DND-41 (cell line): Measurements from ENCODE around the gene GABRA5.

Experiments
- ATAC-seq: fragments of 200-7000 bp; cut with Tn5 transposase; 3 replicates; pipeline ENCODE4 v1.9.1; 2021; ENCODE audit warnings: low read depth; ENCODE audit not compliant: insufficient read depth
- DNase-seq: peaks from one replicate; pipeline ENCODE4 v3.0.0-alpha.2; 2020
- H2AFZ ChIP-seq: 2 replicates; pipeline ENCODE4 v1.6.0; 2012; ENCODE audit warnings: low read depth, low read length
- H3K27ac ChIP-seq: 2 replicates; pipeline ENCODE4 v1.5.1; 2012; ENCODE audit warnings: low read length, inconsistent platforms
- H3K27me3 ChIP-seq: fragments of 200-600 bp; sonication (generic); 2 replicates; pipeline ENCODE4 v1.6.0; 2012; ENCODE audit warnings: low read length, mild to moderate bottlenecking, inconsistent platforms; ENCODE audit not compliant: insufficient read depth, poor library complexity
- H3K36me3 ChIP-seq: 2 replicates; pipeline ENCODE4 v1.5.1; 2012; ENCODE audit warnings: low read length, inconsistent platforms; ENCODE audit not compliant: insufficient read depth
- H3K4me1 ChIP-seq: 2 replicates; pipeline ENCODE4 v1.5.1; 2012; ENCODE audit warnings: mild to moderate bottlenecking, low read length; ENCODE audit not compliant: insufficient read depth
- H3K4me2 ChIP-seq: 2 replicates; pipeline ENCODE4 v1.6.0; 2012; ENCODE audit warnings: mild to moderate bottlenecking, moderate library complexity, low read length, inconsistent platforms; ENCODE audit not compliant: insufficient read depth
- H3K4me3 ChIP-seq, 2 experiments: fragments of 200-600 bp in 1 of 2; shearing (Covaris generic) in 1 of 2; 2 replicates each; pipeline ENCODE4 v1.5.1; 2012 to 2016; ENCODE audit warnings: inconsistent platforms in 2 of 2, low read length in 2 of 2, mild to moderate bottlenecking in 2 of 2, low read depth in 1 of 2, moderate library complexity in 1 of 2
- H3K79me2 ChIP-seq: 2 replicates; pipeline ENCODE4 v1.6.0; 2012; ENCODE audit warnings: low read length, inconsistent platforms; ENCODE audit not compliant: insufficient read depth
- H3K9ac ChIP-seq: 2 replicates; pipeline ENCODE4 v1.6.0; 2012; ENCODE audit warnings: low read depth, mild to moderate bottlenecking, inconsistent platforms, low read length, moderate library complexity
- H3K9me3 ChIP-seq: 2 replicates; pipeline ENCODE4 v1.5.1; 2012; ENCODE audit warnings: low read length, moderate library complexity, mild to moderate bottlenecking, inconsistent platforms; ENCODE audit not compliant: insufficient read depth, severe bottlenecking
- H4K20me1 ChIP-seq: 2 replicates; pipeline ENCODE4 v1.6.0; 2012; ENCODE audit warnings: low read length; ENCODE audit not compliant: insufficient read depth
- CTCF ChIP-seq: IDR thresholded peaks from 2 replicates; pipeline ENCODE4 v1.5.1; 2012; ENCODE audit warnings: borderline replicate concordance, low read length, moderate library complexity, mild to moderate bottlenecking; ENCODE audit not compliant: poor library complexity, severe bottlenecking; ENCODE audit errors: extremely low read depth
- EZH2 ChIP-seq: IDR thresholded peaks from 3 replicates; pipeline ENCODE4 v1.6.1; 2012; ENCODE audit warnings: borderline replicate concordance, low read depth, mild to moderate bottlenecking, moderate library complexity, low read length, inconsistent platforms; ENCODE audit not compliant: severe bottlenecking

GABRA5 gene

GRCh38 chr15:26928051-26928450 is 61.2 kb downstream of the GABRA5 start:
- Histone ChIP-seq H3K27me3 (no peaks in the 10 kb centered on the region), H3K4me3 (no peak overlapping the region), H2AFZ (no peak overlapping the region), H3K36me3 (no peaks in the 10 kb centered on the region), H3K27ac (no peak overlapping the region), H3K4me2 (no peak overlapping the region), H3K79me2 (no peaks in the 10 kb centered on the region), H3K9ac (no peak overlapping the region), H3K9me3 (no peaks in the 10 kb centered on the region), H3K4me1 (no peaks in the 10 kb centered on the region), H4K20me1 (no peaks in the 10 kb centered on the region)
- DNase-seq (no peak), ATAC-seq (no peak)
- TF ChIP-seq CTCF (no peak), EZH2 (no peak)

- no peak for DNase-seq
- H3K9ac ChIP-seq = no peak overlapping the region
- H3K27ac ChIP-seq = no peak overlapping the region
- H3K9me3 ChIP-seq = no peaks in the 10 kb centered on the region
- H2AFZ ChIP-seq = no peak overlapping the region
- H3K36me3 ChIP-seq = no peaks in the 10 kb centered on the region
- H3K27me3 ChIP-seq = no peaks in the 10 kb centered on the region
- TF ChIP-seq CTCF (no peak), EZH2 (no peak)
- H3K79me2 ChIP-seq = no peaks in the 10 kb centered on the region
- H3K4me3 ChIP-seq = no peak overlapping the region
- no peaks in the 10 kb centered on the region for H4K20me1 ChIP-seq
- no peak for ATAC-seq
- no peak overlapping the region for H3K4me2 ChIP-seq
- no peaks in the 10 kb centered on the region for H3K4me1 ChIP-seq
Measured at GRCh38 chr15:26929588-26929987, 62.7 kb downstream of the GABRA5 start.

GRCh38 chr15:26934848-26935247 is 68.0 kb downstream of the GABRA5 start:
- H3K9me3 ChIP-seq = no peaks in the 10 kb centered on the region
- H3K4me2 ChIP-seq = no peak overlapping the region
- no peak for TF ChIP-seq EZH2
- TF ChIP-seq CTCF = no peak
- no peaks in the 10 kb centered on the region for H3K27me3 ChIP-seq
- no peak for ATAC-seq
- no peak overlapping the region for H3K27ac ChIP-seq
- H3K4me3 ChIP-seq = no peak overlapping the region
- no peaks in the 10 kb centered on the region for H3K4me1 ChIP-seq
- H3K36me3 ChIP-seq = no peaks in the 10 kb centered on the region
- H2AFZ ChIP-seq = no peak overlapping the region
- no peaks in the 10 kb centered on the region for H3K79me2 ChIP-seq
- H4K20me1 ChIP-seq = no peaks in the 10 kb centered on the region
- no peak overlapping the region for H3K9ac ChIP-seq
- DNase-seq = no peak

GRCh38 chr15:26935322-26935721 is 68.5 kb downstream of the GABRA5 start:
- DNase-seq = no peak
- no peak overlapping the region for H3K4me3 ChIP-seq
- ATAC-seq = no peak
- H3K9me3 ChIP-seq = no peaks in the 10 kb centered on the region
- no peaks in the 10 kb centered on the region for H3K4me1 ChIP-seq
- no peak overlapping the region for H3K4me2 ChIP-seq
- no peak for TF ChIP-seq CTCF
- no peak for TF ChIP-seq EZH2
- H4K20me1 ChIP-seq = no peaks in the 10 kb centered on the region
- H3K36me3 ChIP-seq = no peaks in the 10 kb centered on the region
- H3K9ac ChIP-seq = no peak overlapping the region
- H3K27ac ChIP-seq = no peak overlapping the region
- no peak overlapping the region for H2AFZ ChIP-seq
- no peaks in the 10 kb centered on the region for H3K27me3 ChIP-seq
- H3K79me2 ChIP-seq = no peaks in the 10 kb centered on the region
